Measurements from ENCODE around the gene IGSF1.

Gene IGSF1

DNA sequence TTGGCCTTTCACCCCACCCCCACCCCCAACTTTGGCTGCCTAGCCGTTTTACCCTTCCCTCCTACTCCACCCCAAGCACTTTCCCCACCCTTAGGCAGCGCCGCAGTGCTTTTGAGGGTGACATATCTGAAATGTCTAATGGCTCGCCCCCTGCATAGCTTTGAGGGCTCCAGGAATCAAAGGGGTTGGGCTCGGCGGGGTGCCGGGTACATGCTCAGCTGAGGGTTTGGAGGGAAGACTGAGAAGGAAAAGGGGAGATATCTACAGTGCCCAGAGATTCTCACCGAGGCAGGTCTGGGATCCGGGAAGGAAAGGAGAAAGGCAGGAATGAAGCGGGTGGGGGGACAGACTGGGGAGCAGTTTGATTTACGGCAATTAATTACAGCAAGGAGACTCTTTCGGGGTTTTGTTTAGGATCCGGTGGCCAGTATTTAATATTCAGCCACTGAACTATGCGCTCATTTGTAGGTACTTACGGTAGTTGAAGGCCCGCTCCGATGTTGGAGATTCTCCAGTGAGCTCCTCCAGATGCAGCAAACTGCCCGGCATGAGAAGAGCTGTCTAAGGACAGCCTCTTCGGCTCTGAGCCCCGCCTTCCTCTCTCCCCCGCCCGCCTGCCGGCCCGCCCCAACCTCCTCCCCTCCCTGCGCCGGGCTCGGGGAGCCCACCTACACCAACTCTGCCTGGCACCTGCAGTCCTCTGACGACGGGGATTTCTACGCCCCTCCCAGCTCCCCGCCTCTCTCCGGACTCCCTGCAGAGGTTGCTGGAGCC, at the start of gene IGSF1:
Gene IGSF1 (minus strand): TSS at position 569 of the 774 bp plus-strand sequence. CDS start 2,632 bp downstream, outside the sequence.
- no peak for DNase-seq (ENCODE audit: low read depth in 2 of 3, low spot score in 1 of 3)

DNA sequence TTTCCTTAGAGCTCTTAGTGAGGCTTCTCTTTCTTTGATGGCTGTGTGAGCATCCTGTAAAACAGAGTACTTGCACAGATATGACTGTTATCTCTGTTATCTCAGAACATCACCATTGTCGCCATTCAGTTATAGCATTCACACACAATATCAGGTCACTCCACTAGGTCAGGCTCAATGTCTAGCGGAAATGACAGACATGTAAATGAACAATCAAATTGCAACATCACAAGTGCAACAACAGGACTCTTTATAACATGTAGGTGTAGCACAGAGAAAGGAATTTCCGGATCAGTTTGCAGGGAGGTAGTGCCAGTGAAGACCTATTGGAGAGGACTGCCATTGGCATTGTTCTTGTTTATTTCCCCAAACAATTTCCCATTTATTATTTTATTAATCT, 43.2 kb upstream of the IGSF1 start:
- DNase-seq (ENCODE audit: low read depth in 2 of 3, low spot score in 1 of 3): no peak

DNA sequence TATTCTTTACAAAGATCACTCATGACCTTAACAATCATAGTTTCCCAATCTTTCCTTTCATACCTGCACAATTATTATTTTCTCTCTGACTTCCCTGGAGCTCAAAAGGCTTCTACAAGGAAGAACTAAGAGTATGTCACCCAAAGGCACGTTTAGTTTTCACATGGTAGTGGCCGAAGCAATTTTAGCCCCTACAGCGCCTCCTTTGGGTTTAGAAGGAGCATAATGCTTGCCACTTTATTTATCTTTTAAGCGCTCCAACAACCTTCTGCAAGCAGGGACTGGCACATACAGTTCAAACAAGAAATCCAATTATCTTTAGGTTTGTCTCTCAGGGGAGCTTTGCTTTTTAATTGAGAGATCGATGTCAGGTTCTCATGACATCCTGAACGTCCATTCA, 42.0 kb upstream of the IGSF1 start:
- no peak for DNase-seq (ENCODE audit: low read depth in 2 of 3, low spot score in 1 of 3)

- no peak for DNase-seq (ENCODE audit: low read depth in 2 of 3, low spot score in 1 of 3)
These were observed 41.6 kb upstream of the IGSF1 start for GRCh38 chrX:131330735-131331134.

DNA sequence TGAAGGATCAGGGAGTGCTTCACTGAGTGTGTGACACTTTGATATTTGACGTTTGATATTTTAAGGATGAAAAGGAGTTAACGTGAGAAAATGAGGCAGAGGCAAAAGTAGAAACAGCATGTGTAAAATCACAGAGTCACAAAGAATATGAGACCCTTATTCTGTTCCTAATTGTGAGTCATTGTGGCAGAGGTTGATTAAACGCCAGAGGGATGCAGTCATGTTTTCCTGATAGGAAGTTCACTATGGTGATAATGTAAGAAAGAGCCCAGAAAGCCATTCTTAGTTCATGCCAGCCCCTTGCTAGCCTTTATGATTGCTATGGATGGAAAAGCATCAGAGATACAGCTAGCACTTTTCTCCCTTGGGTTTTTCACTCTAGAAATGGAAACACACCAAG, 33.5 kb upstream of the IGSF1 start:
- DNase-seq (ENCODE audit: low read depth in 2 of 3, low spot score in 1 of 3): no peak

DNA sequence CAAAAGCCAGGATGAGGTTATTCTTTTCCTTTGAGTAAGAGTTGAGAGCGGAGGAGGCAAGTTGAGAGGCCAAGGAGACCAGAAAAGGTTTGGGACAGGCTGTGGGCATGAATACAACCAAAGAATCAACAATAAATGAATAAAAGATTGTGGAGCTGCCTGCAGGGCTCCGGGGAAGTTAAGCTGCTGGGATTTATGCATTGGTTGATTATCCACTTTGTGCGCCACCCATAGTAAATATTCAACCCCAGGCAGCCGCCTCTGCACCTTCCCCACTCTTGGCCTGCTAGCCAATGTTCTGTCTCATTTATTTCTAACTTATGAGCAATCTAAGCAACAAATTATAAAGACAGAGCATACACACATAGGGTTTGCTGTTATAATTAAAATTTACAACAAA, 28.2 kb upstream of the IGSF1 start:
- DNase-seq (ENCODE audit: low read depth in 2 of 3, low spot score in 1 of 3): no peak

DNA sequence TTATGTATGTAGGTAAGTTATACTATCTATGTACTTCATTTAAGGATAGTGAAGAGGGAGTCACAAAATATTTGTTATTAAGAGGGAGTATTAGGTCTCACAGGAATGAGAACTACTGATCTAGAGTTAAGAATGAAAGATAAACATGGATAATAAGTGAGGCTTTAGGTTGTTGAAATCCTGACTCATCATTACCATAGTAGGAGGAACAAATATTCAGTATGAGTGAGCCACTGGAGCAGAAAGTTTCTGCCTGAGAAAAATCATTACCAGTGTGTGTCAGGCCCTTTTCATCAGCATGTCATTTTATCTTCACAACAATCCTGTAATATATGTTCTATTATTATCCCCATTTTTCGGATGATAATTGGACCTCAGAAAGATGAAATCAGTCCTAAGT, 27.2 kb upstream of the IGSF1 start:
- DNase-seq (ENCODE audit: low read depth in 2 of 3, low spot score in 1 of 3): no peak

DNA sequence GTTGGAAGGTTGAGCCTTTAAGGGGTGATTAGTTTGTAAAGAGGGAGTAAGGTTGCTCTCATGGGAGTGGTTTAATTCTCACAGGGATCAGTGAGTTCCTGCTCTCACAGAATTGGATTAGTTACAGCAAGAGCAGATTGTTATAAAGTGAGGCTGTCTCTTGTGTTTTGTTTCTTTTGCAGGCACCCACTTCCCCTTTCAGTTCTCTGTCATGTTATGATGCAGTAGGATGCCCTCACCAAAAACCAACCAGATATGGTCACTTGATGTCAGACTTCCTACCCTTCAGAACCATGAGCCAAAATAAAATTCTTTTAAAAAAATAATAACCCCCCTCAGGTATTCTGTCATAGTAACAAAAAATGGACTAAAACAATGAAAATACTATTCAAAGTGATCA, 19.9 kb upstream of the IGSF1 start:
- DNase-seq (ENCODE audit: low read depth in 2 of 3, low spot score in 1 of 3): no peak

GRCh38 chrX:131306601-131307000, 17.5 kb upstream of the IGSF1 start:
- DNase-seq (ENCODE audit: low read depth in 2 of 3, low spot score in 1 of 3): no peak

DNA sequence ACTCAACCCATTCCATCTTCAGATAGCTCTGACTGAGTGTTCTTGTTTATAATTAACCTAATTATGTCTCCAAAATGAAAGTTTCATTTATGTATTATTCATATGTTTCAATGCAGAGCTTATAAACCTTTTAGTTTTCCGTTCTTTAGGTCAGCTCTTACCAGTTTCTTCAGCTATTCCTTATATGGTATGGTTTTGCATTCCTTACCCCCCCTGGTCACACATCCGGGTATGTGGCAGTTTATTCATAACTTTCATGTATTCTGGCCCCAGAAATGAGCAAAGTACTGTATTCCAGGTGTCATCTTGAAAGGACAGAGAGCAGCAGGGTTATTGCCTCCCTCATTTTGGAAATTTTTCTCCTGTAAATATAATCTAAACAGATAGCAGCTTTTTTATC, 16.8 kb upstream of the IGSF1 start:
- no peak for DNase-seq (ENCODE audit: low read depth in 2 of 3, low spot score in 1 of 3)

DNA sequence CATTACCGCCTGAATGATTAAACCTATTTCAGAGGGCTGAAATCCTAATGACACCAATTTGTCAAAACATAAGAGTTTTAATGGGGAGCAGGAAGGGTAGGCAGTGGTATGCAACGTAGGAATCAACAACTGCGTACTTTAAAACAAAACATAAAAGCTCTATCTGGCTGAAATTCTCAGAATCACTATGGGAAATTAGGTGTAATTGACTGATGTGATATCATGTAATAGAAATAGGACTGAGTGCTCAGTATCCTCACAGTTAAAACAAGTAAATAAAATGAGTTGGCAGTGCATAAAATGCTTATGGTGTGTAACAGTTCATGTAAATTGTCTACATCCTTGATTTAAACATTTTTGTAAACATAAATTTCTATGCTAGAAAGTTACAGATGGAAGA, 13.6 kb upstream of the IGSF1 start:
- no peak for DNase-seq (ENCODE audit: low read depth in 2 of 3, low spot score in 1 of 3)

DNA sequence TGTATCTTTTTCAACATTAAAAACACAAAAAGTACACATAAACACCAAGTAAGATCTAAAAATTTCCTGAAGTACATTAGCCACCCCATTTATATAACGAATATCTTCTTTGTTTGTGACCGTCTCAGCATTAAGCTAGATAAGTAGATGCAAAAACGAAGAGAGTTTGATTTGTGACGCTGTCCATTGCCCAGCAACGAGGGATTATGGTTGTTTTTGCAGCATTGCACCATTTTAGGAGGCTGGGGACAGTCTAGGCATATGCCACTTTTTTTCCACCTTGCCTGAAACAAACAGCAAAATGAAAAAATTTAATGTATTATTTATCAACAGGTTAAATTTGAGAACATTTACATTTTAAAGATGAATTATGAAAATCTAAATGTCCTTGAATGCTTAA, 12.0 kb upstream of the IGSF1 start:
- no peak for DNase-seq (ENCODE audit: low read depth in 2 of 3, low spot score in 1 of 3)

GRCh38 chrX:131298846-131299245, 9.7 kb upstream of the IGSF1 start:
- DNase-seq (ENCODE audit: low read depth in 2 of 3, low spot score in 1 of 3): no peak

- no peak for DNase-seq (ENCODE audit: low read depth in 2 of 3, low spot score in 1 of 3)
These were observed 8.9 kb upstream of the IGSF1 start for GRCh38 chrX:131298036-131298435.

DNA sequence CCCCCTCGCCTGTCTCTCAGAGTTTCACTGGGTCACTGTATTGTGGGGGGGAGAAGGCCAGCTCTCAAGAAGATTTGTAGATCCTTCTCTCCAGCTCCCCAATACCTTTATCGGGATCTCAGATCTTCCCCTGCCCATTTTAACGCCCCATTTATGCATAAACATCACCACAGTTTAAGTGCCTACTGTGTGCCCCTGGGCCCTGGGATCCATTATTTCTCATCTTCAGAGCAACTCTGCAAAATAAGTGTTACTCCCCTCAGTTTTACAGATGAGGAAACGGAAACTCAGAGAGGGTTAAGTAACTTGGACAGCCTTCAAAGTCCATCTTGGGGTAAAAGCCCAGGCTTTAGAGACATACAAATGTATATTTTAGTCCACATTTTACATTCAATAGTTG, 421 bp upstream of the IGSF1 start:
- DNase-seq (ENCODE audit: low read depth in 2 of 3, low spot score in 1 of 3): no peak

DNA sequence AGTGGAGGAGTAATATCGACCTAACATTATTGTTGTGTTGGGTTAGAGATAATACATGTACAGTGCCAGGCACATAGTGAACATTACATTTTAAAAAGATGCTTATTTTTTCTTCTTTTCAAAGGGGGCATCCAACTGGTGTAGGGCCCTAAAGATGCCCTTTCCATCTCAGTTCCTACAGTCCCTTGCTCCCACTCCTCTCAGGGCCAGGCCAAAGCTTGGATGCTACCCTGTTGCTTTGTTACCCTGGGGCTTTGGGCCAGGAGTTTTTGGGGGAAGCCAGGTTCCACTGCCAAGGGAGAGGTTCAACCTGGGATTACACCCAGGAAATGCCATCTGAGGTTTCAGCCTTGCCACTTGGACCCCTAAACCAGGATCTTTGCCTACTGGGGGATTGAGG, 918 bp downstream of the IGSF1 start:
- no peak for DNase-seq (ENCODE audit: low read depth in 2 of 3, low spot score in 1 of 3)

- DNase-seq (ENCODE audit: low read depth in 2 of 3, low spot score in 1 of 3): no peak
These were observed 1.4 kb downstream of the IGSF1 start for GRCh38 chrX:131287560-131288179.

- no peak for DNase-seq (ENCODE audit: low read depth in 2 of 3, low spot score in 1 of 3)
These were observed 9.5 kb downstream of the IGSF1 start for GRCh38 chrX:131279617-131280016.

DNA sequence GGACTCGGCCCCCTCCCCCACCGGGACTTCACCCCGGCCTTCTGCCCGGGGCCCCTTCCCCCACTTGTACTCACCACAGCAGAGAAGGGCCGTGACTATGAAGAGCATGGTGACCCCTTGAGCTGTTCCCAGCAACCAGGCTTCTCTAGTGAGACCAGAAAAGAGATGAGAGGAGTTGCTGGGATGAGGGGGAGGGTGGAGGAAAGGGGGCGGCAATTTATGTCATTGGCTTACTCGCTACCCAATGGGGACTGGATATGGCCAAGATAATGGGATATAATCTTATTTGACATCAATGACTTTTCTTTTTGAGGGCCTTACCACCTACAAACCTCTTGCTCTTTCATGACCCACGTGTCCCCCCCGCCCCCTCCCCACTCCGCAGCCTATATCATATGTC, 9.9 kb downstream of the IGSF1 start:
- no peak for DNase-seq (ENCODE audit: low read depth in 2 of 3, low spot score in 1 of 3)

- no peak for DNase-seq (ENCODE audit: low read depth in 2 of 3, low spot score in 1 of 3)
These were observed 11.5 kb downstream of the IGSF1 start for GRCh38 chrX:131277543-131278136.

DNA sequence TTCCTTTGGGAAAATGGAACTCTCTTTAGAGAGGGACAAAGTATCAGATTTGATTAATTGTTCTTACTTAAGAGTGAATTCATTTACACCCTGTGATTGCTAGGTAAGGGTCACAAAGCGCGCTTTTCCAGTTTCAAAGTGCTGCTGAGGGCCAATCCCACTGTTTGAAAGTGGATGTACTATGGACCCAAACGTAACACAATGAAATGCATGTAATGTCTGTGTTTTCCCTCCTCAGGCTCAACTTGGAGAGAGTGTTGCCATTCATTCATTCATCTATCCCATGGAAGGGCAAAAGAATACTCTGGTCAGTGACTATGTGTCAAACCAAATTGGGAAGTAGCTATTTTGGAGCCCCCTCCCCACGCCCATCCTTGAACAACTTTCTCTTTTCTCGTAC, 16.1 kb downstream of the IGSF1 start:
- DNase-seq (ENCODE audit: low read depth in 2 of 3, low spot score in 1 of 3): no peak

GRCh38 chrX:131271826-131272225, 17.3 kb downstream of the IGSF1 start:
- no peak for DNase-seq (ENCODE audit: low read depth in 2 of 3, low spot score in 1 of 3)

DNA sequence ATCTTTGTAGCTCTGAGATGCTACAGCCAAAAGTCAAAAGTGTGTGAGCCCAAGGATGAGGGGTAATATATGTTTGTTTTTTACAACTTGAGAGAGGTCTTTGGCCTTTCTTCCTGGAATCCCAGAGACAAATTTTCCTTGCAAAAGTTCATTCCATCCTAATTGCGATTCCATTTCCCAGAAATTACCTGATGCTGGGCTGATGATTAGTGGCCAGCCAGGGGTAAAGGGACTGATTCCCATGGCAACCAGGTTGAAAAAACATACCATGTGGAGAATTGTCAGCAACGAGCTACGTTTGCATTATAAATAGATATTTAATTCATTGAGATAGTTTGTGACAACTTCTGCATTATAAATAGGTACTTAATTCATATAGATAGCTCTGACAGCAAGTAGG, 17.8 kb downstream of the IGSF1 start:
- DNase-seq (ENCODE audit: low read depth in 2 of 3, low spot score in 1 of 3): no peak

Measured in stimulated activated CD4-positive, alpha-beta T cell treated with anti-CD3 and anti-CD28 coated beads, Interleukin-12 subunit alpha, Interleukin-12 subunit beta, amount 100 ng/mL, for 48 hours (primary cell).